NCI-H2227 treated with DMSO at 0.1 percent for 48 hours (cell line): ENCODE data around the gene EPSTI1.
A peak's percentile ranks its signal among the peaks of the same experiment; 100 is the strongest.

Experiments used
- DNase-seq: peaks from one replicate; lab custom pipeline; 2025; lab: John Stamatoyannopoulos, UW

The EPSTI1 gene

DNA sequence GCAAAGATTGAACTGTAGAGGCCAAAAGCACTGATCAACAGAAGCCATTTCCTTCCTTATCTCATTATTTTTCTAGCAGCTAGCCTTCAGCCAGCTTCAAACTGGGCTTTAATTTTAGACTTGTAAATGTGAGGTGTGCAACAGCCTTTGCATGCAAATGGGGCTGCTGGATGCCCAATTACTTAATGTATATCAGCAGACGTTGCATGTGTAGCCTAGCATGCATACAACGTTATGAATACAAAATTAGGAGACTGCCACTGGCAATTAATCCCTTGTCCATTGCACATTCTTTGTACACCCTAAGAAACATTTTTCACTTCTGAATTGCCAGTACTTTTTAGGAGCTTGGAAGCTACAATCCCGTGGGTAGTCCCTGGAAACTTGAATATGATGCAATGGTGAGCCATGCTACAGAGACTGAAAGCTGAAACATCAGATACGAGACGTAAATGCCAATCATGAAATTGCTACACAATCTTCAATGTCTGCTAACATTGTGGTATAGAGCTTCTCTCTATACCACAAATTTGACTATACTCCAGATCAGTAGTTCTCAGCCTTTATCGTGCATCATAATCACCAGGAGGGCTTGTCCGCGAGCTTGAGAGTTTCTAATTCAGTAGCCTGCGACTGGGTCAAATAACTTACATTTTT, 20.2 kb downstream of the EPSTI1 start:
- no peak for DNase-seq

DNA sequence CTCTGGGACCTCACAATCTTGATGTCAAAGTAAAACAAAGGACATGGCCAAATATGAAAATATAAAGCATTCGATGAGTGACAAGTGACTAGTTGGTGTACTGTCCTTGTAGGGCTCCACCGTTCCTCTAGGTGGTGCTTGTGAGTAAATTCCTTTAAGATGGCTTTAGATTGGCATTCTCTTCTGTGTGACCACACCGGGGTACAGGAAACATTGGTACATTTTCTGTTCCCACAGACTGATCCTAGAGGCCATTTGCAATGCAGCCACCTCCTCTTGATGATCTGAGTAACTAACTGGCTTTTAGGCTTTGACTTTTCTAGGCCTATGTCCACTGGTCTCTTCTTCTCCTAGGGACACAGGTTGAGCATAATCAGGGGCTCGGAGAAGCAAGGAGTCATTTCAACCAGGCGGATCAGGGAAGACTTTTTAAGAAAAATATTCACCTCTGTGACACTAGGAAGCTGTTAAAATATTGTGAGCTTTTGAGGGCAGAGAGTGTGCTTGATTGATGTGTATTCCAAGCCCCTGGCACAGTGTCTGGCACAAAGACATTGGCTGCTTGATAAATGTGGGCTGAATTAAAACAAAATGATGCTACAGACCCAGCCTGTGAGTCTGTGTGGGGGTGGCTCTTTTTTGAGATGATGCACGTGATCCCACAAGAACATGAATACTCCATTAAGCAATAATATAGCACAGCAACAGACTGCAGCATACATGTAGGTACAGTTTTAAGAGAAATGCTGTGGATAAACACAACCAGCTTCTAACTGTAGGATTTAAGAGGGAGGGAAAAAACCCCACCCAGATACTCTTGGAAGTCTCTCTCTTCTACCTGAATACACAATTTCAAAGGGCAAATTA, 21.0 kb downstream of the EPSTI1 start:
- no peak for DNase-seq

DNA sequence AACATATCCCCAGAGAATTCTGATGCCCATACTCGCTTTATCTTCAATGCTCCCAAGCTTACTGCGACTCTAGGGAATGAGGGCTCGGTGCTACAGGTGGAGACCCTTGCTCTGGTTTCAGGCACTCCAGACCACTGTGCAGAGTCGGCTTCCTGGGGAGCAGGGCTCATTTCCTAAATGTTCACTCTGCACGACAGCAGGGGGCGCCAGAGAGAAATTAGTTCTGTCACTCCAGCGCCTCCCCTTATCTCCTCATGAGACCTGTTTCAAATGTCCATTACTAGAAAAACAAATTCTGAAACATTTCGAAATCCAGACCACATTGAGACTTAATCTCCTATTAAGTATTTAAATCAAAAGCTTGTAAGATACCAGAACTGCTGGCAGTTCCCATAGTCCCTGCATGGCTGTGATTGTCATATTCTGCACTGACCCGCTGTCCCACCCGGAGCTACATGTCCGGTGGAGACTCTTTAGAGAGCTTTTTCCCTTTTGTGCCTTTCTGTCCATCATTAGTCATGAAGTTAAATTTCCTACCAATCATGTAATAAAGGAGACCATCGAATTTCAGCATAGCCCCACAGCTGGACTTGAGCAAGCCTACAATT, 22.4 kb downstream of the EPSTI1 start:
- DNase-seq, result peak; percentile 20

GRCh38 chr13:42968906-42969305, 23.1 kb downstream of the EPSTI1 start:
- DNase-seq, result no peak

DNA sequence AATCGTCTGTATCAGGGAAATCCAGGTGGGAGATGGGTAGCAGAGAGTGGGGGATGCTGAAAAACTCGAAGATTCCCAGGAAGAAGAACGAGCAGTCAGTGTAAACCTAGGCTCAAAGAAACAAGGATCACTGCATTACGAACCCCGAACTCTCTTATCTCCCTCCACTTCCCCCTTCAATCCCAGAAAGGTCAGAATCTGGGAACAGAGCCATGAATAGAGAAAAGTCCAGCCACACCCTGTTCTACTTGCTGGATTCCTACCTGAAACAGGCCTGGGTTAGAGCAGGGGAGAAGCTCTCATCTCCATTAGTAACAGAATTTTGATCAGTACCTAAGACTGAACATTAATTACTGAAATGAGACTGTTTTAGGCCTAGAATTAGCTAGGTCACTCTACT, 24.4 kb downstream of the EPSTI1 start:
- no peak for DNase-seq

- DNase-seq, result no peak
Observed at GRCh38 chr13:42965281-42965680, 26.8 kb downstream of the EPSTI1 start.

- DNase-seq, result no peak
Observed at GRCh38 chr13:42964761-42965161, 27.3 kb downstream of the EPSTI1 start.

DNA sequence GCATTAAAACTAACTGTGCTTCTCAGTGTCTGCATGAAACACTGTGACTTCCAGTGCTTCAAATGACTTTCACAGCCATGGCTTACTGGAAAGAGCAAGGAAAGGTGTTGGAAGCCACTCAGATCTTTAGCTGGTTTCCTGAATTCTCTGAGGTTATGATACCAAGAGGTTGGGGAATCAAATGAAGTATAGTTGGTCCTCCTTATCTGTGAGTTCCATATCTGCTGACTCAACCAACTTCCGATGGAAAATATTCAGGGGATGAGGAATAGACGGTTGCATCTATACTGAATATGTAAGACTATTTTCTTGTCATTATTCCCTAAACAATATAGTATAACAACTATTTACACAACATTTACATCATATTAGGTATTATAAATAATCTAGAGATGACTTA, 32.4 kb downstream of the EPSTI1 start:
- no peak for DNase-seq

GRCh38 chr13:42957881-42958280, 34.2 kb downstream of the EPSTI1 start:
- DNase-seq, result no peak

DNA sequence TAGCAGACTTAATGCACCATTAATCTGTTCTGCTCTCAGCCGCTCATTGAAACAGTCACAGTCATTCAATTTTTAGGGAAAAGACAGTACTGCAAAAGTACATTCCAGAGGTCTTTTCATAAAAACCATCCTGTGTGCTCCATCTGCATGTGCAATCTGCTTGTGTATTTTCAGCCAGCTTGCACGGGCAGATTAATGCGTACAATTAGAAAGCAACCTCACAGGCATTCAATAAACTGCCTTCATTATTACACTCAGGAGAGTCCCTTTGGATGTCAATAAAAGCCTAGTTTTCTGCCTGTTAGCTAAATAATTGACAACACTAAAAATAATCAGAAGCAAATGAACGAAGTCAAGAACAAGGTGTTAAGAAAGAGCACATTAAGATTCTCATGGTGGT, 41.9 kb downstream of the EPSTI1 start:
- no peak for DNase-seq

DNA sequence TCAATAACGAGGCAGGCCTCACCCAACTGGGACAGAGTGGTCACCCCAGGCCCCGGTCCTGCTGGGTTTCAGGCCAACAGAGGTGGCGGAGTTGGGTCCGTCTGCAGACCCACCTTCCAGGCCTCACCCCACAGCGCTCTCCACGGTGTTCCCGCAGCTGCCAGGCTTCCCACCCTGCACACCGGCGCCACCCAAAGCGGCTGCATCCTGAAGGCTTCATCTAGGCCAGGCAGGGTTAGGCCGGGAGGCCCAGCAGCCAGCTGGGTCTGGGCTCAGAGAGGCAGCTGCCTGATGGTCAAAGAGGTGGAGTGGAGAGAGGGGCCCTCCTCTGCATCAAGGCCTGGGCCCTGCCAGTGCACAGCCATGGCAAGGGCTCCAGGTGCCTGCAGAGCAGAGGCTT, 44.1 kb downstream of the EPSTI1 start:
- no peak for DNase-seq

GRCh38 chr13:42946927-42947326, 45.1 kb downstream of the EPSTI1 start:
- no peak for DNase-seq

GRCh38 chr13:42929886-42930535, 62.0 kb downstream of the EPSTI1 start:
- DNase-seq, result no peak

- DNase-seq, result no peak
Observed at GRCh38 chr13:42926555-42926954, 65.5 kb downstream of the EPSTI1 start.

DNA sequence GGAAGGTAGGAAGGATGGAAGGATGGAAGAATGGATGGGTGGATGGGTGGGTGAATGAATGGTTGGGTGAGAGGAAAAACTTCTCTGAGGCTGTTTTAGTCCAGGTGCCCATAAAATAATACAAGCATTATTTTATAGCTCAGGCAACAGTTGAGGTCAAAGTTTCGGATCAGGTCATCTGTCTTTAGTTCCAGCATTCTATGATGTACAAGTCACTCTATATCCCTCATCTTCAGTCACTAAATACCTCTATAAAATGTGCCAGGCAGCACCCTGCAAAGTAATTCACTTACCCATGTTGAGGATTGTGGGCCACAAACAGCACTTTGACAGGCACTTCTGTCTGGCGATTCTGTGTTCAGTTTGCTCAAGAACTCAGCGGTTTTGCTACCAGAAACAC, 66.0 kb downstream of the EPSTI1 start:
- DNase-seq, result no peak

DNA sequence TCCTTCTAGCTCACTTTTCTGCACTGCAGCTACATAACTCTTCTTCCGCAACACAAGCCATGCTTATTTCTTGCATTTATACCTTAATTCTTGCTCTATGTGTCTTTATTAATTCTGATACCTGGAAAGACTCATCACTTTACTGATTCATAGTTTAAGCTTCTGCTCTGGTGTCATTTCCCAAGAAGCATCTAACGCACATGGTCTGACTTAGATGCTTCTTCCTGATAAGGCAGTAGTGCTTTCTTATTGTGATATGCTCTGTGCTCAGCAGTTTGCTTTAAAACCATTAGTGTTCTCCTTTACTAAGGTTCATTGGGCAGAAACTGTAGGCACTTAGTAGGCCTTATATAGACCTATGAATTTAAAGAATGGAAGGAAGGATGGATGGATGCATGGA, 66.4 kb downstream of the EPSTI1 start:
- no peak for DNase-seq

GRCh38 chr13:42924344-42924743, 67.7 kb downstream of the EPSTI1 start:
- no peak for DNase-seq

- no peak for DNase-seq
Observed at GRCh38 chr13:42907745-42908144, 84.3 kb downstream of the EPSTI1 start.

DNA sequence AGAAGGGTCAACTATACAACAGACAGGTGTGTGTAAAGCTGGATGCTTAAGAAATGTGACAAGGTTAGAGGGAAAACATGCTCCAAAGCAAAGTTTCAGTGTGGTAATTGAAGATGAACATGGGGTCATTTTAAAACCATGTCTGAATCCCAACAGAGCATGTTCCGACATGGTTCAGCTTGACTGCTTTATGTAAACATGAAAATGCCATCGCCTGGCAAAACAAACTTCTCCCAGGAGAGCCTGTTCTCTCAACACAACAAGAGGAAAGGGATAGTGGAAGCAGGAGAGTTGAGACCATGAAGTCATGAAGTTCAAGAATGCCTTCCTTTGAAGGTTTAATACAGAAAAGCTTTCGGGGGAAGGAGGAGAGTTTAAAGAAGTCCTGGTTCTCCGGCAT, 85.8 kb downstream of the EPSTI1 start:
- DNase-seq, result no peak

GRCh38 chr13:42905579-42905978, 86.5 kb downstream of the EPSTI1 start:
- DNase-seq, result no peak

DNA sequence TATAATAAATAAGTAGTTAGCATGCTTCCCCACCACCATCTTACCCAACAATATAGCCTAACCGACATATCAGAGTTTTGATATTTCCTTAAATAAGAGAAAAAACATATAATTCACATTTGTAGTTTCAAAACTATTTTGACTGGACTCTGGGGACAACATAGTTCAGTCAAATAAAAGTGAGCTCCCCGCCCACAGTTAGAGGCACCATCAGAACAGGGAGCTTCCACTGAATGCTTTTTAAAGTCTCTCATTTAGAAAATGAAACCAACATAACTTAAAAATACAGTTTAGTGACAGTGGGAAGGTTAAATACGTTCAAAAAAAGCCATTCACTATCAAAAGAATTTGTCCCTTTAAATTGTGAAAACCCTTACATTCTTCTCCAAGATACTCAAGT, 92.8 kb downstream of the EPSTI1 start:
- no peak for DNase-seq

DNA sequence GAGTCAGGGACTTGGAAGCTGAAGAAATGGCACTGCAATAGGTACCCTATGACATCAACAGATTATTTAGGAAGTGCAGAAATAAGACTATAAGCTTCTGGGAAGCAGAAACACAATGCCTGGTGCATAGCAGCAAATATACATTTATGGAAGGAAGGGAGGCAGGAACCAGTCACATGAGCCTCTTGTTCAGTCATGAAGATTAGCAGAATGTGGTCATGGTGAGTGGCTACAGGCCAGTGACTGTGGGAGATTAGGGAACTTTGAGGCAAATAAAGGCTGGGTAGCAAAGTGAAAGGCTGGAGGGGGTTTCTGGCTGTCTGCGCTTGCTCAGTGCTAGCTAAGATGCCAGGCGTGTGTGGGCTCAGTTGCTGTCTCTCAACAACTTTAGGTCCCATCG, 96.3 kb downstream of the EPSTI1 start:
- no peak for DNase-seq

GRCh38 chr13:42894765-42895243, 97.2 kb downstream of the EPSTI1 start:
- DNase-seq, result peak; percentile 31
